Peyer's patch (tissue), 4 donors: ENCODE data around the gene PGGHG.
"Not testable (repeated sequence)": the region's sequence is repeated elsewhere in the genome, so short reads cannot be mapped to it uniquely, and the experiment has no call there.

Experiments used
- POLR2A ChIP-seq, 2 donors: fragments of 450-650 bp; IDR thresholded peaks; one replicate each; pipeline ENCODE4 v1.5.1; 2017; ENCODE audit warnings: antibody characterized with exemption in 2 of 2, mild to moderate bottlenecking in 2 of 2, moderate library complexity in 2 of 2
- TF ChIP-seq, protein P1 (sequence below), 6 experiments: fragments of 450-650 bp in 4 of 6; fragments of 200-600 bp in 2 of 6; sonication (generic) in 1 of 6; IDR thresholded peaks; one replicate each; pipeline ENCODE4 v1.5.1; 2017 to 2019; ENCODE audit warnings: antibody characterized with exemption in 6 of 6, mild to moderate bottlenecking in 3 of 6, moderate library complexity in 1 of 6

GRCh38 chr11:311013-311748 is 22.3 kb downstream of the PGGHG start:
- TF ChIP-seq, protein P1, sequence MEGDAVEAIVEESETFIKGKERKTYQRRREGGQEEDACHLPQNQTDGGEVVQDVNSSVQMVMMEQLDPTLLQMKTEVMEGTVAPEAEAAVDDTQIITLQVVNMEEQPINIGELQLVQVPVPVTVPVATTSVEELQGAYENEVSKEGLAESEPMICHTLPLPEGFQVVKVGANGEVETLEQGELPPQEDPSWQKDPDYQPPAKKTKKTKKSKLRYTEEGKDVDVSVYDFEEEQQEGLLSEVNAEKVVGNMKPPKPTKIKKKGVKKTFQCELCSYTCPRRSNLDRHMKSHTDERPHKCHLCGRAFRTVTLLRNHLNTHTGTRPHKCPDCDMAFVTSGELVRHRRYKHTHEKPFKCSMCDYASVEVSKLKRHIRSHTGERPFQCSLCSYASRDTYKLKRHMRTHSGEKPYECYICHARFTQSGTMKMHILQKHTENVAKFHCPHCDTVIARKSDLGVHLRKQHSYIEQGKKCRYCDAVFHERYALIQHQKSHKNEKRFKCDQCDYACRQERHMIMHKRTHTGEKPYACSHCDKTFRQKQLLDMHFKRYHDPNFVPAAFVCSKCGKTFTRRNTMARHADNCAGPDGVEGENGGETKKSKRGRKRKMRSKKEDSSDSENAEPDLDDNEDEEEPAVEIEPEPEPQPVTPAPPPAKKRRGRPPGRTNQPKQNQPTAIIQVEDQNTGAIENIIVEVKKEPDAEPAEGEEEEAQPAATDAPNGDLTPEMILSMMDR (IDR thresholded peaks at IDR 0.05), result not testable (repeated sequence)
- not testable (repeated sequence) for TF ChIP-seq POLR2A (IDR thresholded peaks at IDR 0.05)
